Renal cortex interstitium (tissue), 11 donors: Measurements from ENCODE around the gene SLC17A9. TPM values are rescaled to one million over a fixed set of nuclear protein-coding genes. Genes with fewer than 3 reads are reported as not detected.
"Not testable (repeated sequence)": the region's sequence is repeated elsewhere in the genome, so short reads cannot be mapped to it uniquely, and the experiment has no call there.

ENCODE experiments used
- DNase-seq, 11 donors: peaks; one replicate each; pipeline ENCODE4 v3.0.0-alpha.2; 2013; ENCODE audit warnings: low read depth in 9 of 11, low spot score in 4 of 11; ENCODE audit errors: extremely low read depth in 1 of 11
- polyA plus RNA-seq, 3 donors: library from polyadenylated mRNA; unstranded; fragments of 120-200 nt; gene quantifications; one replicate each; pipeline ENCODE4 v1.2.1, GENCODE V29; 2013; ENCODE audit not compliant: insufficient read length in 3 of 3

SLC17A9 gene
- polyA plus RNA-seq, 3 donors: 1.0 to 2.6 (median 2.0) TPM

GRCh38 chr20:62917720-62918119 lies 34.8 kb upstream of the SLC17A9 start:
- no peak for DNase-seq

DNA sequence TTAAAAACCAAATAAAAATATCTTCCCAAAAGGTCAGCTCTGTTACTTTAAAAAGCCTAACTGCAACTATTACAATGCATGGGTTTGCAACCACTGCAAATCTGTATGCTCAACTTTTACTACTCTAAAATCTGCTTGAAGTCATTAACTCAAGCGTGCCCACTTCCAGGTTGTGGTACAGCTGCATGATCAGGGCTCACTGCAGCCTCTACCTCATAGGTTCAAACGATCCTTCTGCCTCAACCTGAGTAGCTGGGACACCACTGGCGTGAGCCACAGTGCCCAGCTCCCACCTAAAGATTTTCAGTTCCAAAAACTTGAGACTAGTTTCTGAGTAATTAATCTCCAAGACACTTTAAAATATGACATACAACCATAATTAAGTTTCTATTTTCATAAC lies 34.4 kb upstream of the SLC17A9 start:
- no peak for DNase-seq

- DNase-seq: no peak
Measured at GRCh38 chr20:62918831-62919230, 33.7 kb upstream of the SLC17A9 start.

DNA sequence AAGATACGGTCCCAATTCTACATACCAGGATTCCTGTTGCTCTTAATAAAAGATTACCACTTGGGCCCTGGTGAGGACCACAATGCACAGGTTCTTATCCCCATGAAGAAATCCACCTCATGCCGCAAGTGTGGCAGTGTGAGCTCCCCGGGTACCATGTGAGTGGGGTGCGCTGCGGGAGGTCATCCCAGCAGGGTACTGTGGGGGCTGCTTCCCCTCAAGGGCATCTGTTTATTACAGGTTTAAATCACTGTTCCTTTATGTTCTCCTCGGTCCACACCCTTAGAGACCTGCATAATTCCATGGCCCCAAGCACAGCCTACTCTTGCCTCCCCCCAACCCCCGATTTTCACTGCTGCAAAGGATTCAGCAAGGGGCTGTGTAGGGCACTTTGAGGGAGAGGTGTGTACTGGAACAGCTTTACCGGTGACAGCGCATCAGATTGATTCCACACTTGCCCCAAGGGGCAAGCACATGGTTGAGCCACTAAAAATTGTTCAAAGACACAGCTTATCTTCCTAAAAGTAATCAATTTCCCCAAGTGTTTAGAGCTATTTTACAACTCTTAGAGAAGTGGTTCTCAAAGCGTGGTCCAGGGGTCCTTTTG lies 32.4 kb upstream of the SLC17A9 start:
- DNase-seq: no peak

GRCh38 chr20:62921119-62921687 lies 31.3 kb upstream of the SLC17A9 start:
- peak in 1 of 11 donors; percentile 70 for DNase-seq

DNA sequence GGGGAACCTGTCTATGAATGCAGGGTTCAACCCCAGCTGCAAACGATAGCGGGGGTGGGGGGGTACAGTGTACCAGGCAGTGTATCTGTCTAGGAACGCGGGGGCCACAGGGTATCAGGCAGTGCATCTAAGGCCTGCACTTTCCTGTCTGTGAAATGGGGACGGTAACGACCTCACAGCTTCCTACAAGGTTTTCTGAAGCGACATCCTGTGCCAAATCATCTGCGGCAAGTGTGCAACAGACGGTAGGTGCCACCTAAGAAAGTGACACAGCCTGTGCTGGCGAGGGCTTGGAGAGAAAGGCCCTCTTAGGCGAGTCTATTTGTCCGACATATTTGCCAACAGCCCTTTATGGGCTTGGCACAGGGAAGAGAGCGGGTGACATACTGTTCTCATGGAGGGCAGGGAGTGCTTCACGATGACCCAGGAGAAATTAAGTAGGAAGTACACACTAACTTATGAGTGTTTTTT lies 30.0 kb upstream of the SLC17A9 start:
- no peak for DNase-seq

- not testable (repeated sequence) for DNase-seq
Measured at GRCh38 chr20:62923059-62923668, 29.3 kb upstream of the SLC17A9 start.

GRCh38 chr20:62923669-62924441 lies 28.7 kb upstream of the SLC17A9 start:
- DNase-seq: no peak

- no peak for DNase-seq
Measured at GRCh38 chr20:62924442-62925075, 27.9 kb upstream of the SLC17A9 start.

- DNase-seq: no peak
Measured at GRCh38 chr20:62925076-62925419, 27.5 kb upstream of the SLC17A9 start.

- DNase-seq: no peak
Measured at GRCh38 chr20:62925420-62926228, 26.9 kb upstream of the SLC17A9 start.

DNA sequence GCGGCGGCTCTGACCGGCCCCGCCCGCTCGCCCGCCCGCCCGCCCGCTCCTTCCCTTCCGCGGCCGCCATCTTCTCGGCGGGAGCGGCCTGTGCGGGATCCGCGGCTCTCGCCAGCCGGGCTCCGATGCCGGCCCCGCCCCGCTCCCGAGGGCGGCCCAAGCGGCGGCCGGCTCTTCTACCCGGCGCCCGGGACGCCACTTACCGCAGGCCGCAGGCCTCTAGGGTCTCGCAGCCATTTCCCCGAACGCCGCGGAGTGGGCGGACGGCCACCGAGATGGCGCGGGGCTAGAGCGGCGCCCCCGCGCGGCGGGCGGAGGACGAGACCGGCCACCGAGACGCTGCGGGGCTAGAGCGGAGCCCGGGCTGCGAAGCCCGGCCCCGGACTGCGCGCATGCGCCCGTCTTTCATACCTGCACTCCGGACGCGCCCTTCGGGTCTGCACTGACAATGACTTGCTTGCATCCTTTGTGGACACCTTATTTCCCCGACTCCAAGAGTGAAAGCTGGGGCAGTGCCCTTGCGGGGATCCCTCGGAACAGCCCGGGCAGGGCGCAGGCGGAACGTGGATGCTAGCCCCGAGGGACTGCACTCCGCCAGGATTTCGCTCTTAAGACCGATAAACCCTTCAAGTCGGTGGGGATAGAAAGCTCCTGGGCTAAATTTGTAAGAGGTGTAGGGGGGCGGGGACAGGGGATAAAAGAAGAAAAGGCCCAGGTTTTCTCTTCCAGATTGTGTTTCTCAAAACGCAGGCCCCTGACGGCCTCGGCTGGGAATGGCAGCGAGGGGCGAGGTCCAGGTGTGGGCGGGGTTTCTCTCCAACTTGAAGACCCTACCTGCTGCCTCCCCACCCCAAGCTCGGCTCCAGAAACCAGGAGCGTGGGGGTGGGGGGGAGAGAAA lies 26.0 kb upstream of the SLC17A9 start, which contains the start of gene DIDO1:
DIDO1 (minus strand) TSS at position 277 of the 899 bp plus-strand sequence.
- DNase-seq: peak in 10 of 11 donors; percentile 68 to 86 (median 80)

- DNase-seq: no peak
Measured at GRCh38 chr20:62927128-62927705, 25.3 kb upstream of the SLC17A9 start.

DNA sequence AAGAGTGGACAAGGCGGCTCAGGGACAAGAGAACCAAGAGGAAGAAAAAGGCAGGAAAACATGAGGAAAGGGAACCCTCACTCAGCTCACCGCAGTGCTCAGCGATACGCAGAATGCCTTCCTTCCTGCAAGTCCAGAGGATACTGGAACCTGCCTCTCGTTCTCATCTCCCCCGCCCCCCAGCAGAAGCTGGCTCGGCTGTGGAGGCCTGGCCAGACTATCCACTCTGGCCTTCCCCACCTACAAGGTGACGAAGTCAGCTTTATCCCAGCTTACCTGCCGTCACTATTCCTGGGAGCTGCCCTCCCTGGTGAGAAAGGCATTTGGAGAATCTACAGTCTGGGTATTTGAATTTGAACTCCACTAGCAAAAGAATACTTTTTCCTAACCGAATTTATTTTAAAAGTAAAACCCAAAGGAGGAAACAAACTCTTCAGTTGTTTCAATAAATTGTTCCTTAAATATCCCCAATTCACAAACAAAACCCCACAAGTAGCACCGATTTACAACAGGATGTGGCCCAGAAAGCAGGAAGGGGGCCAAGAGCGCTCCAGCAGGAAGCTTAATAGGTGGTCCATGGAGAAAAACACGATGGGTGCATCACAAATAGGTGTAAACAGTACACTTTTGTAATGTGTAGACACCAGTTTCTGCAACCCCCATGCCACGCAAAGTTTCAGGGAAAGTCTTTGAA lies 24.1 kb upstream of the SLC17A9 start:
- DNase-seq: no peak

GRCh38 chr20:62929051-62929538 lies 23.4 kb upstream of the SLC17A9 start:
- peak in 3 of 11 donors; percentile 34 to 40 (median 39) for DNase-seq

DNA sequence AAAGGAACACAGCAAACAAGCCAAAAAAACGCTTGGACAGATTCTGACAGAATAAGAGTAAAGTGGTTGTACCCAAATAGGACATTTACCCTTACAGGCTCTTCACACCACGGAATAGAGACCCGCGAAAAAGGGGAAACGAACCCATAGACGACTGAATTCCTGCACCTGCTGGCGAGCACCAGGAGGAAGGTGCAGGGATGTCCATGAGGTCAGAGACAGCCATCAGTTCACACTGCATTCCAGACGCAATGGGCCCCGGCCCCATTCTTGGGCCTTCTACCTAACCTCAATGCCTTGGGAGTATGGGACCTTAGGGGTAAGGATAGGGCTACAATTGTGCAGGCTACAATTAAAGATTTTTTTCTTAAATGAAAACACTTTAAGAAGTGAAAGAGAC lies 21.0 kb upstream of the SLC17A9 start:
- DNase-seq: no peak

DNA sequence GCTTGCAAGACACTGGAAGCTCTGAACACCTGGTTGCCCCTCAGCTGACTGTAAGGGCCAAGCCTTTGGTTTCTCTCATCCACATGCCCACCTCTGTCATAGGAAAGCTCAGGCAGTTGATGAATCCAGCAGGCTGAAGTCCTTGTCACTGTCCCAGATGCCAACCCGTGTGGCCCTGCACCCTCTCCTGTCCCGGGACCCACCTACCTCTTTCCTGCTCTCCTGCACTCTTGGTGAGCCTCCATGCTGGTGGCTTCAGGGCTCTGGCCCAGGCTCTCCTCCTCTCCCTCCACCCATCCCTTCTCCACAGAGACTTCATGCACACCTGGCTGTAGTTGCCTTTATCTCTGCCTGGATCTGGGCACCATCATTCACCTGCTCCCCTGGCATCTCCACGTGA lies 18.5 kb upstream of the SLC17A9 start:
- DNase-seq: no peak
